DOHH2 (cell line): ENCODE results near the gene SHROOM3.

Experiments
- EZH2phosphoT487 ChIP-seq: fragments of 200-600 bp; sonication (generic); IDR thresholded peaks from 2 replicates; pipeline ENCODE4 v1.6.1; 2017; ENCODE audit warnings: borderline replicate concordance, mild to moderate bottlenecking, antibody characterized with exemption, low read length, moderate library complexity, mixed read lengths
- TF ChIP-seq, protein P1 (sequence below): fragments of 200-600 bp; sonication (generic); IDR thresholded peaks from one replicate; pipeline ENCODE4 v1.5.1; 2014; ENCODE audit warnings: antibody characterized with exemption, mild to moderate bottlenecking, low read depth, low read length; ENCODE audit not compliant: poor library complexity, severe bottlenecking

DNA sequence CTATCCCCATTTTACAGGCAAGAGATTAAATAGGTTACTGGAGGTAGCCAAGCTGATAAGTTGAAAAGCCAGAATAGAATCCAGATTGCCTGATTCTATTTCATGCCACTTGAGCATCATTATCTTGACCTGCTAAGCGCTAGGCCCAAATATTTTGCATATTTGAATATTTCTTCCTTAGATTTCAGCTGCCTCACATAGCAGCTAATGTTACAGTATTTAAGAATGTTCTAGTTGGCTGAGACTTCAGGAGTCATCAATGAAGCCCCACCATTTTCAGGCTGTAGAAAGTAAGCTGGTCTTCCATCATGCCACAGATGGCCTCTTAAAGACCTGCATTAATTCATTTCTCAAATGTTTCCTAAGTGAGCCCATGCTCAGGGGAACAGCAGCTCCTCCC is 121.4 kb downstream of the SHROOM3 start:
- TF ChIP-seq, protein P1, sequence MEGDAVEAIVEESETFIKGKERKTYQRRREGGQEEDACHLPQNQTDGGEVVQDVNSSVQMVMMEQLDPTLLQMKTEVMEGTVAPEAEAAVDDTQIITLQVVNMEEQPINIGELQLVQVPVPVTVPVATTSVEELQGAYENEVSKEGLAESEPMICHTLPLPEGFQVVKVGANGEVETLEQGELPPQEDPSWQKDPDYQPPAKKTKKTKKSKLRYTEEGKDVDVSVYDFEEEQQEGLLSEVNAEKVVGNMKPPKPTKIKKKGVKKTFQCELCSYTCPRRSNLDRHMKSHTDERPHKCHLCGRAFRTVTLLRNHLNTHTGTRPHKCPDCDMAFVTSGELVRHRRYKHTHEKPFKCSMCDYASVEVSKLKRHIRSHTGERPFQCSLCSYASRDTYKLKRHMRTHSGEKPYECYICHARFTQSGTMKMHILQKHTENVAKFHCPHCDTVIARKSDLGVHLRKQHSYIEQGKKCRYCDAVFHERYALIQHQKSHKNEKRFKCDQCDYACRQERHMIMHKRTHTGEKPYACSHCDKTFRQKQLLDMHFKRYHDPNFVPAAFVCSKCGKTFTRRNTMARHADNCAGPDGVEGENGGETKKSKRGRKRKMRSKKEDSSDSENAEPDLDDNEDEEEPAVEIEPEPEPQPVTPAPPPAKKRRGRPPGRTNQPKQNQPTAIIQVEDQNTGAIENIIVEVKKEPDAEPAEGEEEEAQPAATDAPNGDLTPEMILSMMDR: no peak
- TF ChIP-seq EZH2phosphoT487: no peak
